ENCODE measurements around the gene ZNF491. TPM values are rescaled to one million over a fixed set of nuclear protein-coding genes. Genes with fewer than 3 reads are reported as not detected.

Gene ZNF491
- total and polyA plus RNA-seq, 9 of the 15 experiments (the other 6 are each of a cell fraction or from before 2014, with no cell fraction given): 0.19 to 0.95 (median 0.39) TPM; not detected in 1

DNA sequence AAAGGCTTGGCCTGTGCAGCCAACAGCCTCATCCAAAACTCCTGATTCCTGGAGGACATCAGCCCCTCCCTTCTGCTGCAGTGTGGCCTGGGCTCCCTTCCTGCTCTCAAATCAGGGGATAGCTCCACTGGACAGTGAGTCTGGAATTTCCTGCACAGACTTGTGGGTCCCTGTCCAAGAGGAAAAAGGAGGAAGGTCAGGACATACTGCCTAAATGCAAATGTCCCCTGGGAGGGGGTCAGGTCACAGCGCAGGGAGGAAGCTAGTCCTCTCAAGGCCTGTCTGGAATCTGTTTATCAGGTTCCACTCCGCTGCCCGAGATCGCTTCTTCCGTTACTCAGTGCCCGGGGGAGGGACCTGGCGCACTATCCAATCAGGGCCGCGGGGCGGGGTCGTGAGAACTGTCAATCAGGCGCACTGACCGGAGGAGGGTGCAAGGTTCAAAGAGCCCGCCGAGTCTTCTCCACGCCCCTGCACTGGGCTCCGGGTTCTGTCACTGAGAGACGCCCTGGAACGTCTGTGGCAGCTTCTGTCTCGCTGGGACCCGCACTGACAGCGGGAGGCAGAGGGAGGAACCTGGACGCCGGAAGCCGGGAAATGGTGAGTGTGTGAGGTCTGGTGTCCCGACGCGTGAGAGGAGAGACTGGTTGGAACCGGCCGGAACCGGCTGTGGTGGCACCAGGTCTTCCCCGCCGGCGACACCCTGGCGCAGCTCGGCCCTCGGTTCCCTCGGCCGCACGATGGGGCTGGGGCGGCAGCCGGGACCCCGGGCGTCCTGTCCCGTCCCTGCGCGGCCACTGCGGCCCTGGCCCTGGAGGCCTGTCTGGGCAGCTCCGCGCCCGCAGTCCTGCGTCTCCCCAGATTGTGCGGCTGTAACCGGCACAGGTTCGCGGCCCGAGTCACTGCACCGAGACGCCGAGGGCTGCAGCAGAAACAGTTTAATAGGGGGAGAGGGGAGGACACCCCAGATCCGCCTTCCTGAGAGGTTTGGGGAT is 31.4 kb upstream of the ZNF491 start, which contains the start of gene ZNF441:
TSS of gene ZNF441 (plus strand) at position 404 of the 995 bp plus-strand sequence. CDS start at position 598, 194 bp downstream.
- no peaks in the 10 kb centered on the region for H3K9me1 ChIP-seq (ENCODE audit: control insufficient read depth, insufficient read depth, low read length)
- H3K9ac ChIP-seq (ENCODE audit: insufficient read depth in 1 of 2, low read depth in 2 of 2, low read length in 2 of 2): peak within 1 kb of the TSS; percentile 88 to 97
- FAIRE-seq (peak; percentile 93), DNase-seq (ENCODE audit: extremely low read depth in 1 of 4, low spot score in 3 of 4) (peak; percentile 96 to 98 (median 96)), ATAC-seq (peak; percentile 99)
- H3K27me3 ChIP-seq (ENCODE audit: control insufficient read depth in 2 of 2, insufficient read depth in 2 of 2, low read length in 2 of 2): no peaks in the 10 kb centered on the region
- intact Hi-C loops (cut with micrococcal nuclease): loop anchor here (2.0 to 5.0 kb wide), 2 partner anchors 28 to 65 kb away; partner anchors contain the start of gene ZNF823
- H4K20me1 ChIP-seq (replicated peaks; ENCODE audit: control insufficient read depth, insufficient read depth, low read length): no peaks in the 10 kb centered on the region
- peaks cover 7 to 18% of the 10 kb centered on the region in 2 experiments for H3K4me1 ChIP-seq (replicated peaks in 1 of 2; ENCODE audit: control insufficient read depth in 2 of 2, insufficient read depth in 2 of 2, low read length in 2 of 2)
- H3K79me2 ChIP-seq (ENCODE audit: control insufficient read depth, insufficient read depth, low read length): peaks cover 29% of the 10 kb centered on the region
- POLR2A ChIA-PET: interaction anchor here (0.6 to 1.1 kb wide), 6 partner anchors 24 to 345 kb away, joined by 3 to 5 read pairs (median 3); no protein-coding TSS in a partner anchor
- WGBS (ENCODE audit: insufficient coverage, low coverage, missing lambda C conversion rate): under 1% methylated on average over 59 of the region's 61 CpGs
- H2AFZ ChIP-seq (ENCODE audit: low read depth, low read length): peak within 1 kb of the TSS; percentile 100
- CTCF ChIA-PET (ENCODE audit: low intra/inter-chr PET ratio): no interaction called here
- peaks cover 9% of the 10 kb centered on the region; the same call in 2 of the 3 replicates for H3K36me3 ChIP-seq (ENCODE audit: control insufficient read depth, insufficient read depth, low read length)
- peak within 1 kb of the TSS; percentile 88 for H3K27ac ChIP-seq (ENCODE audit: extremely low read depth, low read depth, low read length)
- in situ Hi-C loops (cut with MboI): no loop called here
- H3K4me3 ChIP-seq: peak within 1 kb of the TSS; percentile 96
- H3K9me3 ChIP-seq (replicated peaks; ENCODE audit: control insufficient read depth, insufficient read depth, low read depth, low read length): peaks cover 17% of the 10 kb centered on the region
- peak within 1 kb of the TSS; percentile 92 for H3K4me2 ChIP-seq (ENCODE audit: insufficient read depth, low read length)
- TSS peak; percentile 70 for BruUV-seq (replicated peaks)
- peak; percentile 69 for TF ChIP-seq POLR2AphosphoS5 (IDR thresholded peaks at IDR 0.05; ENCODE audit: control insufficient read depth, insufficient read depth, low read depth, low read length)
- TF ChIP-seq NUFIP1 (IDR thresholded peaks at IDR 0.05; ENCODE audit: partially characterized antibody): no peak
- 0 out of 2 replicates have a peak, but pooled peaks have one; percentile 15 for TF ChIP-seq SREBF1 (IDR thresholded peaks at IDR 0.05; ENCODE audit: borderline replicate concordance, low read depth, low read length)
- 0 out of 2 replicates have a peak, but pooled peaks have one; percentile 23 for TF ChIP-seq OTX1 (CRISPR knock-in tag; IDR thresholded peaks at IDR 0.05)
- peak; percentile 85 for TF ChIP-seq GABPB1 (CRISPR knock-in tag; IDR thresholded peaks at IDR 0.05)
- TF ChIP-seq CEBPG (CRISPR knock-in tag; IDR thresholded peaks at IDR 0.05): no peak
- no peak for TF ChIP-seq CEBPG (tag; conservative IDR thresholded peaks at IDR 0.05 in 1 of 2, IDR thresholded peaks at IDR 0.05 in 1 of 2)
- TF ChIP-seq SP1 (CRISPR knock-in tag; IDR thresholded peaks at IDR 0.05): peak; percentile 91
- TF ChIP-seq, protein P1, sequence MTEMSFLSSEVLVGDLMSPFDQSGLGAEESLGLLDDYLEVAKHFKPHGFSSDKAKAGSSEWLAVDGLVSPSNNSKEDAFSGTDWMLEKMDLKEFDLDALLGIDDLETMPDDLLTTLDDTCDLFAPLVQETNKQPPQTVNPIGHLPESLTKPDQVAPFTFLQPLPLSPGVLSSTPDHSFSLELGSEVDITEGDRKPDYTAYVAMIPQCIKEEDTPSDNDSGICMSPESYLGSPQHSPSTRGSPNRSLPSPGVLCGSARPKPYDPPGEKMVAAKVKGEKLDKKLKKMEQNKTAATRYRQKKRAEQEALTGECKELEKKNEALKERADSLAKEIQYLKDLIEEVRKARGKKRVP (CRISPR knock-in tag; IDR thresholded peaks at IDR 0.05): 0 out of 2 replicates have a peak, but pooled peaks have one; percentile 38
- TF ChIP-seq CCNT2 (IDR thresholded peaks at IDR 0.05; ENCODE audit: borderline replicate concordance, extremely low read depth, insufficient read length, low read depth, low read length): peak; percentile 25
- TF ChIP-seq BHLHE40 (IDR thresholded peaks at IDR 0.05; ENCODE audit: low read length): peak; percentile 63; the same call in 1 of the 2 replicates
- peak; percentile 89; the same call in 1 of the 2 replicates for TF ChIP-seq PHF8 (IDR thresholded peaks at IDR 0.05; ENCODE audit: borderline replicate concordance, low read length)
- TF ChIP-seq, protein P2, sequence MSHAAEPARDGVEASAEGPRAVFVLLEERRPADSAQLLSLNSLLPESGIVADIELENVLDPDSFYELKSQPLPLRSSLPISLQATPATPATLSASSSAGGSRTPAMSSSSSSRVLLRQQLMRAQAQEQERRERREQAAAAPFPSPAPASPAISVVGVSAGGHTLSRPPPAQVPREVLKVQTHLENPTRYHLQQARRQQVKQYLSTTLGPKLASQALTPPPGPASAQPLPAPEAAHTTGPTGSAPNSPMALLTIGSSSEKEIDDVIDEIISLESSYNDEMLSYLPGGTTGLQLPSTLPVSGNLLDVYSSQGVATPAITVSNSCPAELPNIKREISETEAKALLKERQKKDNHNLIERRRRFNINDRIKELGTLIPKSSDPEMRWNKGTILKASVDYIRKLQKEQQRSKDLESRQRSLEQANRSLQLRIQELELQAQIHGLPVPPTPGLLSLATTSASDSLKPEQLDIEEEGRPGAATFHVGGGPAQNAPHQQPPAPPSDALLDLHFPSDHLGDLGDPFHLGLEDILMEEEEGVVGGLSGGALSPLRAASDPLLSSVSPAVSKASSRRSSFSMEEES (CRISPR knock-in tag; IDR thresholded peaks at IDR 0.05): no peak
- TF ChIP-seq NR2C1 (IDR thresholded peaks at IDR 0.05): peak; percentile 74
- peak; percentile 47 for TF ChIP-seq NR2C1 (tag; IDR thresholded peaks at IDR 0.05)
- no peak for TF ChIP-seq HNRNPL (IDR thresholded peaks at IDR 0.05; ENCODE audit: low read depth, low read length)
- no peak for TF ChIP-seq SMC3 (conservative IDR thresholded peaks at IDR 0.05; ENCODE audit: insufficient read depth, low read depth, low read length)

All from K562 (cell line).